ENCODE results near the gene SELENON.

DNA sequence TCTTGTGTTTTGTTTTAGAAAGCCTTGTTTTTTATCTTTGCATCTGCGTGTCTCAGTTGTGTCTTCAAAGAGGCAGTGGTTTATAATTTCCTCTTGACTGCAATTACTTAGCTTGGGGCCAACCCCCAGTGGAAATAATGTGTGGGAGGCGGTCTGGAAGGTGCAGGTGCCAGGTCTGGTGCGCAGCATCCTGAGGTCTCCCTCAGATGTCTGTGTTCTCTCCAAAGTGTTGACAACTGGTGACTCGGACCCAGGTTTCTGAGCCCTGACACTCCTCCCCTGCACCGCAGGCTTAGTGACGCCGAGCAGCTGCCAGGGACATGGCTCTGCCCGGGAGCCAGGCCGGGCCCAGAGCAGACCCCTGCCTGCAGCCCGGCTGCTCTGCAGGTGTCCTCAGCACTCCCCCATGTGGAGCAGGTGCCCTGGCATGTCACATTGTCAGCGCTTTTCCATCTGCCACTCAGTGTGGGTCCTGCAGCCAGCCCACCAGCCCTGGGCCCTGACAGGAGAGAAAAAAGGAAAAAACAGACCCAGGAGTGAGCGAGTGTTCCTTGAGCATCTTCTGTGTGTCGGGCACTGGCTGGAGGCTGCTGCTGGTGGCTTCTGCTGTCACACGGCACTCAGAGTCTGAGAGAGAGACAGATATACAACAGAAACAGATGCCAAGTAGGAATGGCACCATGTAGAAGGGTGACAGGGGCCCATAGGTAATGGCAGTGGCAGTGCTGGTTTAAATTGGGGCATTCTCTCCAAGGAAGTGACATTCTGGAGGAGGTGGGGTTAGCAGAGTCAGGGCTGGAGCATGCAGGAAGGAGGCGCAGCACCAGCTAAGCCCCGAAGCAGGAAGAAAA lies 24.8 kb upstream of the SELENON start:
- TF ChIP-seq POLR2A (IDR thresholded peaks at IDR 0.05) = no peak
- TF ChIP-seq, protein P1, sequence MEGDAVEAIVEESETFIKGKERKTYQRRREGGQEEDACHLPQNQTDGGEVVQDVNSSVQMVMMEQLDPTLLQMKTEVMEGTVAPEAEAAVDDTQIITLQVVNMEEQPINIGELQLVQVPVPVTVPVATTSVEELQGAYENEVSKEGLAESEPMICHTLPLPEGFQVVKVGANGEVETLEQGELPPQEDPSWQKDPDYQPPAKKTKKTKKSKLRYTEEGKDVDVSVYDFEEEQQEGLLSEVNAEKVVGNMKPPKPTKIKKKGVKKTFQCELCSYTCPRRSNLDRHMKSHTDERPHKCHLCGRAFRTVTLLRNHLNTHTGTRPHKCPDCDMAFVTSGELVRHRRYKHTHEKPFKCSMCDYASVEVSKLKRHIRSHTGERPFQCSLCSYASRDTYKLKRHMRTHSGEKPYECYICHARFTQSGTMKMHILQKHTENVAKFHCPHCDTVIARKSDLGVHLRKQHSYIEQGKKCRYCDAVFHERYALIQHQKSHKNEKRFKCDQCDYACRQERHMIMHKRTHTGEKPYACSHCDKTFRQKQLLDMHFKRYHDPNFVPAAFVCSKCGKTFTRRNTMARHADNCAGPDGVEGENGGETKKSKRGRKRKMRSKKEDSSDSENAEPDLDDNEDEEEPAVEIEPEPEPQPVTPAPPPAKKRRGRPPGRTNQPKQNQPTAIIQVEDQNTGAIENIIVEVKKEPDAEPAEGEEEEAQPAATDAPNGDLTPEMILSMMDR (IDR thresholded peaks at IDR 0.05) = no peak

Data from adrenal gland (tissue), 5 donors.